Bronchial epithelial cell (primary cell): ENCODE results near the gene VWA8. TPM values are rescaled to one million over a fixed set of nuclear protein-coding genes. Genes with fewer than 3 reads are reported as not detected.
A peak's percentile ranks its signal among the peaks of the same experiment; 100 is the strongest.

Experiments
- DNase-seq: peaks from one replicate; pipeline ENCODE4 v3.0.0-alpha.2; 2010; ENCODE audit warnings: low read depth
- FAIRE-seq: peaks from 2 replicates; lab custom pipeline; 2011; peaks lifted over from hg19 to GRCh38; lab: Jason Lieb, UNC
- H3K27me3 ChIP-seq: 2 replicates; pipeline ENCODE4 v1.5.1; 2011; ENCODE audit warnings: low read length; ENCODE audit not compliant: control insufficient read depth, insufficient read depth
- H3K36me3 ChIP-seq: 2 replicates; pipeline ENCODE4 v1.5.1; 2011; ENCODE audit warnings: low read length; ENCODE audit not compliant: control insufficient read depth, insufficient read depth
- H3K4me3 ChIP-seq: 2 replicates; pipeline ENCODE4 v1.5.1; 2011; ENCODE audit warnings: mild to moderate bottlenecking, low read depth, low read length, control low read depth
- total RNA-seq: library from RNA; depleted of rRNA; stranded (reverse); fragments of >200 nt; gene quantifications from 2 replicates; pipeline ENCODE4 v1.2.1, GENCODE V29; 2014
- TF ChIP-seq, protein P1 (sequence below): IDR thresholded peaks from 2 replicates; pipeline ENCODE4 v1.5.1; 2011; ENCODE audit warnings: mild to moderate bottlenecking, moderate library complexity, low read length, control low read depth, inconsistent platforms; ENCODE audit not compliant: insufficient read depth, severe bottlenecking

VWA8 gene
- total RNA-seq, 1 donor from 2014 or later: 17.1 TPM

DNA sequence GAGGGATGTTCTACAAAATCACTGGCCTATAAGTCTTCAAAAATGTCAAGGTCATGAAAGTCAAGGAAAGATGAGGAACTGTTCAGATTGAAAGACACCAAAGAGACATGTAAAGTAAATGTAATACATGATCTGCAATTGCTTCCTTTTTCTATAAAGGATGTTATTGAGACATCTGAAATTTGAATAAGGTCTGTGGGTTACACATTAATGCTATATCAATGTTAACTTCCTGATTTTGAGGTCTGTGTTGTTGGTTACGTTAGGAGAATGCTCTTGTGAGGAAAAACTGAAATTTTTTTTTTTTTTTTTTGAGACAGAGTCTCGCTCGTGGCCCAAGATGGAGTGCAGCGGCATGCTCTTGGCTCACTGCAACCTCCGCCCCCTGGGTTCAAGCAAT lies 306.1 kb downstream of the VWA8 start:
- TF ChIP-seq, protein P1, sequence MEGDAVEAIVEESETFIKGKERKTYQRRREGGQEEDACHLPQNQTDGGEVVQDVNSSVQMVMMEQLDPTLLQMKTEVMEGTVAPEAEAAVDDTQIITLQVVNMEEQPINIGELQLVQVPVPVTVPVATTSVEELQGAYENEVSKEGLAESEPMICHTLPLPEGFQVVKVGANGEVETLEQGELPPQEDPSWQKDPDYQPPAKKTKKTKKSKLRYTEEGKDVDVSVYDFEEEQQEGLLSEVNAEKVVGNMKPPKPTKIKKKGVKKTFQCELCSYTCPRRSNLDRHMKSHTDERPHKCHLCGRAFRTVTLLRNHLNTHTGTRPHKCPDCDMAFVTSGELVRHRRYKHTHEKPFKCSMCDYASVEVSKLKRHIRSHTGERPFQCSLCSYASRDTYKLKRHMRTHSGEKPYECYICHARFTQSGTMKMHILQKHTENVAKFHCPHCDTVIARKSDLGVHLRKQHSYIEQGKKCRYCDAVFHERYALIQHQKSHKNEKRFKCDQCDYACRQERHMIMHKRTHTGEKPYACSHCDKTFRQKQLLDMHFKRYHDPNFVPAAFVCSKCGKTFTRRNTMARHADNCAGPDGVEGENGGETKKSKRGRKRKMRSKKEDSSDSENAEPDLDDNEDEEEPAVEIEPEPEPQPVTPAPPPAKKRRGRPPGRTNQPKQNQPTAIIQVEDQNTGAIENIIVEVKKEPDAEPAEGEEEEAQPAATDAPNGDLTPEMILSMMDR: no peak
- no peaks in the 10 kb centered on the region for H3K27me3 ChIP-seq
- H3K36me3 ChIP-seq: no peaks in the 10 kb centered on the region
- no peak overlapping the region for H3K4me3 ChIP-seq
- FAIRE-seq (no peak), DNase-seq (no peak)

DNA sequence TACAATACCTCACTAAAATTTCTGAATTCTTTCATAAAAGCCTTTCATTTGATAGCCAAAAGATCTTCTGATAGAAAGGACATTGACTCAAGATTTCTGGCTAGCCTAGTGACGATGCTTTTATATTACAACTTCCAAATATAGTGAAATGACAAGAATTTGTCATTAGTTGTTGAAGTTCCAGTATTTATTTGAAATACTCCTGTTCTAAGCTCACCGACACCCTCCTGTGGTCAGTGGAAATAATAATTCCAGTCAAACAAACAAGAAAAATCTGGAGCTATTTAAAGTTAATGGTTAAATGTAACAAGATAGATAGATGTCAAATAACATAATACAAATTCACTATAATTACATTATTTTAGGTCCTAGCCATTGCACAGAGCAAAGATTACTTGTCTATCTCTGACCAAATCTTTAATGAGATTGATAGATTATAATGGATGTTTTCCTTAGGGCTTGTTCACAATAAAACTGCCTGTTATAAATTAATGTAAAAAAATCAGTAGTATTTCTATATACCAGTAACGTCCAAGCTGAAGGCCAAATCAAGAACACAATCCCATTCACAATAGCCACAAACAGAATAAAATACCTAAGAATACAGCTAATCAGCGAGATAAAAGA lies 308.1 kb downstream of the VWA8 start:
- FAIRE-seq: no peak
- DNase-seq: peak; percentile 56
- TF ChIP-seq, protein P1: peak; percentile 30
- H3K36me3 ChIP-seq: no peaks in the 10 kb centered on the region
- no peaks in the 10 kb centered on the region for H3K27me3 ChIP-seq
- H3K4me3 ChIP-seq: no peak overlapping the region

DNA sequence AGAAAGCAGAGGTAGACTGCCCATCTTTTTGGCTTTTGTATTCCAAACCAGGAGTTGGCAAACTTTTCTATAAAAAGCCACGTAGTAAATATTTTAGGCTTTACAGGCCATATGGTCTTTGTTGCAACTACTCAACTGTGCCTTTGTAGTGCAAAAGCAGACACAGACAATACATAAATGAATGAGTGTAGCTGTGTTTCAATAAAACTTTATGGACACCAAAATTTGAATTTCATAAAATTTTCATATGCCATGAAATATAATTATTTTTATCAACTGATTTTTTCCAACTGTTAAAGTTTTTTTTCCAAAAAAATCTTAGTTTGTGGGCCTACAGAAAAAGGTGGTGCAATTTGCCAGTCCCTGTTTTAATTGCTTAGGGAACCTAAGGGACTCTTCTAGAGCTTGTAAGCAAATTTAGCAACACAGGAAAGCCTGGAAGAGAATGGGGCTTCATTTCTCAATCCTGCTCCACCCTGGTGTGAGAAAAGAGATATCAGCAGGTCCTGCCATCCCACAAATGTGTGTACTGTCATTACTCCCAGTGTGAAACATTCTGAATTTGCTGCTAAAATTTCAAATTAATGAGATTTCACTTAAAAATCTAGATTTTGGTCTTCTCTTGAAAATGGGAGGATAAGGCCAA lies 309.4 kb downstream of the VWA8 start:
- no peak for DNase-seq
- no peak for FAIRE-seq
- H3K36me3 ChIP-seq: no peaks in the 10 kb centered on the region
- TF ChIP-seq, protein P1: no peak
- H3K27me3 ChIP-seq: no peaks in the 10 kb centered on the region
- no peak overlapping the region for H3K4me3 ChIP-seq

DNA sequence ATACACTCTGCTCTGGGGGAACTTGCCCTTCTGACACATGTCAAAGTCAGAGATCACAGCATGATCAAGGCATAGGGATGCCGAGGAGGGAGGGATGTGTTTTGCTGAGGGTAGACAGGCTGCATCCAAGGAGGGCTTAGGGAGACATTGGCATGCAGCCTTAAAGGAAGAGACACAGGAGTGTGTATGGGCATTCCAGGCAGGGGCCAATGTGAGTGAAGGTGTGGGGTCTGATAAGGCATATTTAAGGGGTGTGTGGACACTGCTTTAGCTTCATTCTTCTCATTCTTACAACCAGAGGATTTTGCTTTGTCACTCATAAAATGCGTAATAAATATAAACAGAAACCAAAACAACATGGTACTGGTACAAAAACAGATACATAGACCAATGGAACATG lies 310.2 kb downstream of the VWA8 start:
- H3K4me3 ChIP-seq: no peak overlapping the region
- DNase-seq: no peak
- H3K36me3 ChIP-seq: no peaks in the 10 kb centered on the region
- TF ChIP-seq, protein P1: no peak
- peak; percentile 96 for FAIRE-seq
- H3K27me3 ChIP-seq: no peaks in the 10 kb centered on the region

DNA sequence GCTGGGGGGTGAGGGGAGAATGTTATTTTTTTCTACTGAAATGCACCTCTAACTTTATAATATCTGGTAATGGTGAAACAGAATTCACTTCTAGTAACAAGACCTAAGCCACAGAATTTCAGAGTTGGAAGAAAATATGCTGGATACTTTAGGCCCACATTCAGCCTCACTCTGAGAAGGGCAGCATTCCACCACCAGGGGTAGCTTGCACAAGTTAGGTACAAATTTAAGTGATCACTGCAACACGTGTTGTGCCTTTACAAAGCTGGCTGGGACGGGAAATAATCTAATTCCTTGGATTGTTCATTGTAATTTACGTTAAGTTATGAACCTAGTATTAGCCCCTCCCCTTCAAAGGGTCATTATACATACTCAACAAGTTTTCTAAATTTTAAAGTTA lies 311.2 kb downstream of the VWA8 start:
- TF ChIP-seq, protein P1: peak; percentile 30
- FAIRE-seq: no peak

More for the DNA sequence above, 311.2 kb downstream of the VWA8 start:
- no peaks in the 10 kb centered on the region for H3K27me3 ChIP-seq
- no peak overlapping the region for H3K4me3 ChIP-seq
- no peaks in the 10 kb centered on the region for H3K36me3 ChIP-seq
- no peak for DNase-seq
